Activated naive CD4-positive, alpha-beta T cell treated with anti-CD3 and anti-CD28 coated beads for 36 hours (primary cell): Measurements from ENCODE around the gene CHMP3. TPM values are rescaled to one million over a fixed set of nuclear protein-coding genes. Genes with fewer than 3 reads are reported as not detected.

Experiments
- CTCF ChIA-PET: fragments of 350-600 bp; sonication (Branson Sonifier 250); formaldehyde crosslinking; loops from one replicate; lab custom pipeline; 2021; ENCODE audit warnings: antibody characterized with exemption; lab: Charles Lee
- DNase-seq: peaks from one replicate; pipeline ENCODE4 v3.0.0-alpha.2; 2020
- H3K27ac Mint-ChIP-seq: one replicate; pipeline ENCODE4 v1.8.0; 2021; ENCODE audit warnings: mild to moderate bottlenecking, mixed read lengths
- H3K27me3 Mint-ChIP-seq: one replicate; pipeline ENCODE4 v1.8.0; 2021; ENCODE audit warnings: low read depth, mixed read lengths
- H3K36me3 Mint-ChIP-seq: one replicate; pipeline ENCODE4 v1.8.0; 2021; ENCODE audit warnings: low read depth, mixed read lengths
- H3K4me1 Mint-ChIP-seq: one replicate; pipeline ENCODE4 v1.8.0; 2021; ENCODE audit warnings: low read depth, mixed read lengths
- H3K4me3 Mint-ChIP-seq: one replicate; pipeline ENCODE4 v1.8.0; 2021; ENCODE audit warnings: mild to moderate bottlenecking, moderate library complexity, mixed read lengths
- H3K9me3 Mint-ChIP-seq: one replicate; pipeline ENCODE4 v1.8.0; 2021; ENCODE audit warnings: mixed read lengths
- intact Hi-C: fragments of 100-400 bp; cut with micrococcal nuclease; formaldehyde crosslinking; loops from one replicate; pipeline ENCODE4 v1.15.1; 2023
- total RNA-seq, 2 experiments: library from RNA; stranded (reverse); gene quantifications; one replicate each; pipeline ENCODE4 v1.2.3, GENCODE V29; 2021

Gene CHMP3
- total RNA-seq, 2 experiments from 2014 or later = 27.0 to 29.6 TPM

DNA sequence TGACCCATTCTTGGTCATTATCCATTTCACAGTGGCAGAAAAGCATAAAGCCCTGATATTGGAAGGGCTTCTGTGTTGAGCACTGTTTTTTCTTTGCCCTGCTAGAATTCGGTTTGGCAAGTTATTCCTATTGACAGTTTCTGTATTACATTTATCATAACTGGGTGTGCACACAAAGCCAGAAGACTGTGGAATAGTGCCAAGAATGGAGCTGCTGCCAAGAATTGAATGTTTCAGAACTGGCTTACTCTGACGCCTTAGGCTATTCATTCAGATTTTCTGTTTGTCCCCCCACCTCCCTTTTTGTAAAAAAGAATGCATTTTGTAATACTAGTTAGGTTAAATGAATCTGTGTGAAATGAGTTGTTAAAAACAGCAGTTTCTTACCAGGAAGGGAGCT, 109.4 kb downstream of the CHMP3 start:
- no peaks in the 10 kb centered on the region for H3K27me3 Mint-ChIP-seq
- intact Hi-C loops = no loop called here
- no peak overlapping the region for H3K27ac Mint-ChIP-seq
- H3K4me1 Mint-ChIP-seq = peaks cover 24% of the 10 kb centered on the region
- CTCF ChIA-PET = no interaction called here
- H3K4me3 Mint-ChIP-seq = no peak overlapping the region
- no peak for DNase-seq
- H3K9me3 Mint-ChIP-seq = no peaks in the 10 kb centered on the region
- peaks cover 46% of the 10 kb centered on the region for H3K36me3 Mint-ChIP-seq

Other genes with a start within 250 kb of the CHMP3 start
- under 1 TPM; 0.19 to 0.37 TPM for gene REEP1, start 225.8 kb downstream of the CHMP3 start, total RNA-seq
- 10 to 100 TPM; 47.3 to 49.9 TPM for gene KDM3A, start 122.1 kb downstream of the CHMP3 start, total RNA-seq
- 10 to 100 TPM; 10.7 to 11.8 TPM for gene RNF103, start 60.4 kb upstream of the CHMP3 start, total RNA-seq
- gene RMND5A, start 156.8 kb upstream of the CHMP3 start, total RNA-seq = 10 to 100 TPM; 38.0 to 38.4 TPM
- gene CD8A, start 227.5 kb upstream of the CHMP3 start, total RNA-seq = 1 to 10 TPM; 1.3 to 1.4 TPM